ENCODE results near the gene PIP5KL1. TPM values are rescaled to one million over a fixed set of nuclear protein-coding genes. Genes with fewer than 3 reads are reported as not detected.

PIP5KL1 gene
- total RNA-seq = 10 to 100 TPM in 3 of 5 donors, under 1 TPM in 1, not detected in 1; 0.55 to 98.0 (median 19.1) TPM
- polyA plus RNA-seq = 1 to 10 TPM in 2 of 3 donors, under 1 TPM in 1; 0.50 to 3.3 (median 2.3) TPM
- long read RNA-seq, donor 1 = 0 reads
- long read RNA-seq, donor 2 = 0 reads
- long read RNA-seq, donor 3 = 0 reads
- long read RNA-seq, donor 4 = 0 reads
- long read RNA-seq, donor 5 = 0 reads
- long read RNA-seq, donor 6 = 0 reads
- long read RNA-seq, donor 7 = 0 reads
- long read RNA-seq, donor 8 = 0 reads
- long read RNA-seq, donor 9 = 0 reads
- long read RNA-seq, donor 10 = 0 reads

GRCh38 chr9:127930231-127931091 is at the start of gene PIP5KL1:
Gene PIP5KL1, minus strand, starts transcription at chr9:127930777. Its CDS starts 25 bp downstream, at chr9:127930752.
- Histone ChIP-seq H3K27me3 (peaks cover 0 to 54% (median 20%) of the 10 kb centered on the region in 3 donors), H3K4me1 (peaks cover 37 to 54% (median 44%) of the 10 kb centered on the region in 4 donors), H3K9me3 (no peaks in the 10 kb centered on the region), H3K4me3 (peak within 1 kb of the TSS; percentile 43 to 64 (median 55)), H3K36me3 (peaks cover 0 to 14% (median 12%) of the 10 kb centered on the region in 4 donors), H3K27ac (peak within 1 kb of the TSS in 3 of 5 donors; percentile 7 to 41 (median 8))
- intact Hi-C loops (cut with DNase I; ENCODE audit: low total_unique reads) = no loop called here
- TF ChIP-seq POLR2AphosphoS5 (IDR thresholded peaks at IDR 0.05) = peak in 1 of 3 donors; percentile 70
- no peak for TF ChIP-seq EP300 (IDR thresholded peaks at IDR 0.05)
- TF ChIP-seq CTCF (IDR thresholded peaks at IDR 0.05) = no peak
- 2% methylated on average over 33 to 70 of the region's 70 CpGs for WGBS, 5 donors
- DNase-seq = peak; percentile 86 to 95

- DNase-seq = peak; percentile 81 to 85
- peak in 2 of 3 donors; percentile 78 to 82 for TF ChIP-seq POLR2AphosphoS5 (IDR thresholded peaks at IDR 0.05)
- TF ChIP-seq EP300 (IDR thresholded peaks at IDR 0.05) = no peak
- no peak for TF ChIP-seq POLR2A (IDR thresholded peaks at IDR 0.05)
- TF ChIP-seq CTCF (IDR thresholded peaks at IDR 0.05) = no peak
- Histone ChIP-seq H3K27ac (peak overlapping the region; percentile 91 to 99 (median 94)), H3K36me3 (no peaks in the 10 kb centered on the region), H3K4me3 (peak overlapping the region; percentile 77 to 91 (median 90)), H3K4me1 (peaks cover 43 to 73% (median 58%) of the 10 kb centered on the region in 4 donors), H3K9me3 (no peaks in the 10 kb centered on the region), H3K27me3 (no peaks in the 10 kb centered on the region)
- WGBS, 5 donors = 0 to 1% (median 0%) methylated on average over 17 to 61 of the region's 61 CpGs
- intact Hi-C loops (cut with DNase I; ENCODE audit: low total_unique reads) = loop anchor here (10.0 kb wide), 1 partner anchor 55 kb away; no protein-coding TSS in a partner anchor
Measured at GRCh38 chr9:127980060-127980705, 49.6 kb upstream of the PIP5KL1 start.

- TF ChIP-seq POLR2AphosphoS5 (IDR thresholded peaks at IDR 0.05) = peak in 2 of 3 donors; percentile 7 to 16
- no peak for TF ChIP-seq CTCF (IDR thresholded peaks at IDR 0.05)
- peak; percentile 54 to 81 for DNase-seq
- peaks cover 50 to 80% (median 65%) of the 10 kb centered on the region in 4 donors for H3K4me1 ChIP-seq
- WGBS, 5 donors = 0 to 4% (median 2%) methylated on average over 22 to 24 of the region's 24 CpGs
- no peaks in the 10 kb centered on the region for H3K9me3 ChIP-seq
- intact Hi-C loops (cut with DNase I; ENCODE audit: low total_unique reads) = loop anchor here (10.0 kb wide), 1 partner anchor 55 kb away; no protein-coding TSS in a partner anchor
- H3K27me3 ChIP-seq = no peaks in the 10 kb centered on the region
- H3K36me3 ChIP-seq = no peaks in the 10 kb centered on the region
- peak overlapping the region; percentile 91 to 99 (median 94) for H3K27ac ChIP-seq
- peak overlapping the region; percentile 77 to 91 (median 90) for H3K4me3 ChIP-seq
Measured at GRCh38 chr9:127979333-127980059, 48.9 kb upstream of the PIP5KL1 start.
